Duodenal mucosa (tissue), 2 donors: ENCODE data around the gene MRPS35.

Experiments
- H3K27ac ChIP-seq: one replicate; pipeline ENCODE4 v1.7.0; 2013; ENCODE audit warnings: low read depth, low read length
- H3K27me3 ChIP-seq, 2 donors: one replicate each; pipeline ENCODE4 v1.7.0; 2013; ENCODE audit warnings: low read length in 2 of 2, control low read depth in 1 of 2; ENCODE audit not compliant: insufficient read depth in 2 of 2, control insufficient read depth in 1 of 2
- H3K36me3 ChIP-seq, 2 donors: one replicate each; pipeline ENCODE4 v1.7.0; 2013; ENCODE audit warnings: low read length in 2 of 2, control low read depth in 1 of 2; ENCODE audit not compliant: insufficient read depth in 2 of 2, control insufficient read depth in 1 of 2
- H3K4me1 ChIP-seq, 2 donors: one replicate each; pipeline ENCODE4 v1.7.0; 2013; ENCODE audit warnings: low read length in 2 of 2, control low read depth in 1 of 2; ENCODE audit not compliant: insufficient read depth in 2 of 2, control insufficient read depth in 1 of 2
- H3K4me3 ChIP-seq, 2 donors: one replicate each; pipeline ENCODE4 v1.7.0; 2013; ENCODE audit warnings: low read length in 2 of 2, low read depth in 1 of 2
- H3K9ac ChIP-seq, 2 donors: one replicate each; pipeline ENCODE4 v1.7.0; 2013; ENCODE audit warnings: low read length in 2 of 2, low read depth in 1 of 2
- H3K9me3 ChIP-seq, 2 donors: one replicate each; pipeline ENCODE4 v1.7.0; 2013; ENCODE audit warnings: low read length in 2 of 2, control low read depth in 1 of 2; ENCODE audit not compliant: control insufficient read depth in 1 of 2

MRPS35 gene

DNA sequence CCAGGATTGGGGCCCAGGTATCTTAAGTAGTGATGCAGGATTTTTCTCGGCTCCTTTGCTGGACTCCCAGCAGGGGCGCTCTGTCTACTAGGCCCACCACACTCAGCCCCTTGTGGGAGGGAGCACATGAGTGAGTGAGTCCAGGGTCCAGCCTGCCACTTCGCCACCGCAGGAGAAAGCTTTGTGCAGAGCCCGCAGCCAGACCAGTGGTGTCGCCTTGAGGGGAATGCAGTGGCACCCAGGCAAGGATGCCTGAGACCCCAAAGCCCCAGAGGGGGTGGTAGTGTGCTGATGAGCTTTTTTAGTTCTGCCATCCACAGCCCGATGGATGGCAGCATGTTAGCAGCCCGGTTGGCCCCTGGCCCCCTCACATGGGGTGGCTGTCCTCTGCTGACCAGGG is 5.4 kb upstream of the MRPS35 start:
- H3K9ac ChIP-seq = no peak overlapping the region
- H3K9me3 ChIP-seq = no peaks in the 10 kb centered on the region
- no peak overlapping the region for H3K4me3 ChIP-seq
- no peaks in the 10 kb centered on the region for H3K36me3 ChIP-seq
- H3K4me1 ChIP-seq = peaks cover 0 to 3% of the 10 kb centered on the region in 2 donors
- H3K27ac ChIP-seq = no peak overlapping the region
- H3K27me3 ChIP-seq = no peaks in the 10 kb centered on the region

GRCh38 chr12:27707216-27707615 is 3.4 kb upstream of the MRPS35 start:
- Histone ChIP-seq H3K9me3 (no peaks in the 10 kb centered on the region), H3K27me3 (no peaks in the 10 kb centered on the region), H3K27ac (no peak overlapping the region), H3K36me3 (no peaks in the 10 kb centered on the region), H3K4me3 (no peak overlapping the region), H3K9ac (no peak overlapping the region), H3K4me1 (peaks cover 10 to 11% of the 10 kb centered on the region in 2 donors)

DNA sequence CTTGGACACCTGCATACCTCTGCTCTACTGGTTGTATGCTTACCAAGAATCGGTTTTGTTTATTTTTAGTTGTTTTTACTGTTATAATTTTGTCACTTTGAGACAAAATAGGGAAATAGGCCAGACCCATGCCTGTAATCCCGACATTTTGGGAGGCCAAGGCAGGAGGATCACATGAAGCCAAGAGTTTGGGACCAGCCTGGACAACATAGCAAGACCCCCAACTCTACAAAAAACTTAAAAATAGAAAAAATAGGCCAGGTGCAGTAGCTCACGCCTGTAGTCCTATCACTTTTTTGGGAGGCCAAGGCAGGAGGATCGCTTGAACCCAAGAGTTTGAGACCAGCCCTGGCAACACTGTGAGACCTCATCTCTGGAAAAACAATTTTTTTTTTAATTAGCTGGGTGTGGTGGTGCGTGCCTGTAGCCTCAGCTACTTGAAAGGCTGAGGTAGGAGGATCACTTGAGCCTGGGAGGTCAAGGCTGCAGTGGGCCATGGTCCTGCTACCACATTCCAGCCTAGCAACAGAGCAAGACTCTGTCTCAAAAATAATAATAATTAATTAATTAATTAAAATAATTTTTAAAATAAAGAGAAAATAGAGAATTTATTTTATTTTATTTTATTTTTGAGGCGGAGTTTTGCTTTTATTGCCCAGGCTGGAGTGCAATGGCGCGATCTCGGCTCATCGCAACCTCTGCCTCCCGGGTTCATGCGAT is 1.3 kb upstream of the MRPS35 start:
- Histone ChIP-seq H3K4me3 (peak overlapping the region; percentile 89 to 100), H3K9ac (peak overlapping the region in 1 of 2 donors; percentile 96)

GRCh38 chr12:27709932-27710591 is 570 bp upstream of the MRPS35 start:
- Histone ChIP-seq H3K9ac (peak overlapping the region; percentile 96 to 98), H3K4me1 (peaks cover 10 to 11% of the 10 kb centered on the region in 2 donors), H3K9me3 (no peaks in the 10 kb centered on the region), H3K27ac (peak overlapping the region; percentile 76), H3K36me3 (peaks cover 0 to 7% of the 10 kb centered on the region in 2 donors), H3K27me3 (no peaks in the 10 kb centered on the region), H3K4me3 (peak overlapping the region; percentile 89 to 100)

More for the DNA sequence above, 1.3 kb upstream of the MRPS35 start:
- Histone ChIP-seq H3K27ac (no peak overlapping the region), H3K27me3 (no peaks in the 10 kb centered on the region), H3K36me3 (peaks cover 0 to 6% of the 10 kb centered on the region in 2 donors), H3K9me3 (no peaks in the 10 kb centered on the region), H3K4me1 (peaks cover 10 to 11% of the 10 kb centered on the region in 2 donors)

DNA sequence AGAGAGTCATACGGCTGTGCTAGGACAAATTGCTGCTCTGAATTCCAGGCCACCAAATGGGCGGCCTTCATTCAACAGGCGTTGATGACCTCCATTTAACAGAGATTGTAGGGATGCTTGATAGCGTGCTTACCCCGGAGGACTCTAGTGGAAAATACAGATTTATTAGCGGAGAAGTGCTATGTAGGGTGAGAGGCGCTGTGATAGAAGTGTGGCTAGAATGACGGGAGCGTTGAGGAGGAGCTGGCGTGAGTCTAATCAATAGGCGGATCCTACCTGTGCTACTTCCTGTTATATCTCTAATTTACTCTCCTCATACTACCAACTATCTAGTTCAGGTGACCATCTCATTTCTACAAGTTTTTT is 668 bp downstream of the MRPS35 start:
- Histone ChIP-seq H3K27ac (peak overlapping the region; percentile 46), H3K4me3 (peak overlapping the region; percentile 89 to 100), H3K9me3 (no peaks in the 10 kb centered on the region), H3K9ac (peak overlapping the region; percentile 96 to 98), H3K36me3 (peaks cover 0 to 13% of the 10 kb centered on the region in 2 donors), H3K4me1 (peaks cover 10 to 11% of the 10 kb centered on the region in 2 donors), H3K27me3 (no peaks in the 10 kb centered on the region)

DNA sequence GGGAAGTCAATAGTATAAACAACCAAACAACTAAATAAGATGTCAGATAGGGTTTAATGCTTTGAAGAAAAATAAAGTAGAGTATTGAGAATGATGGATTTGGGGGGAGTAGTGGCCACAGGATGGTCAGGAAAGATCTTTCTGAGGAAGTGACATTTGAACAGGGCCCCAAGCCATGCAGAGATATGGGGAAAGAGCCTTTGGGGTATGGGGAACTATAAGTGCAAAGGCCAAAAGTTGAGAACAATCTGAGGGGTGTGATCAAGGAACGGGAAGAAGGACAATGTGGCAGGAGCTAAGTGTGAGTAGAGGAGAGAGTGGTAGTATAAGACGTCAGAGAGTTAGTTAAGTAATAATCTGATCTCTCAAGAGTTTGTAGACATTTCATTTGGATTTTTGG is 1.3 kb downstream of the MRPS35 start:
- H3K36me3 ChIP-seq = peaks cover 0 to 19% of the 10 kb centered on the region in 2 donors
- H3K9ac ChIP-seq = no peak overlapping the region
- peaks cover 10 to 11% of the 10 kb centered on the region in 2 donors for H3K4me1 ChIP-seq
- no peak overlapping the region for H3K27ac ChIP-seq
- H3K9me3 ChIP-seq = no peaks in the 10 kb centered on the region
- H3K27me3 ChIP-seq = no peaks in the 10 kb centered on the region
- H3K4me3 ChIP-seq = peak overlapping the region; percentile 89 to 100

GRCh38 chr12:27723212-27723611 is 12.6 kb downstream of the MRPS35 start:
- no peak overlapping the region for H3K9ac ChIP-seq
- peaks cover 12 to 52% of the 10 kb centered on the region in 2 donors for H3K36me3 ChIP-seq
- no peaks in the 10 kb centered on the region for H3K27me3 ChIP-seq
- H3K9me3 ChIP-seq = no peaks in the 10 kb centered on the region
- H3K4me3 ChIP-seq = no peak overlapping the region
- no peaks in the 10 kb centered on the region for H3K4me1 ChIP-seq
- H3K27ac ChIP-seq = no peak overlapping the region

- H3K27ac ChIP-seq = no peak overlapping the region
- no peaks in the 10 kb centered on the region for H3K27me3 ChIP-seq
- no peak overlapping the region for H3K9ac ChIP-seq
- no peak overlapping the region for H3K4me3 ChIP-seq
- H3K9me3 ChIP-seq = no peaks in the 10 kb centered on the region
- H3K4me1 ChIP-seq = no peaks in the 10 kb centered on the region
- peaks cover 0 to 28% of the 10 kb centered on the region in 2 donors for H3K36me3 ChIP-seq
Observed at GRCh38 chr12:27730097-27730588, 19.5 kb downstream of the MRPS35 start.

- Histone ChIP-seq H3K9ac (no peak overlapping the region), H3K9me3 (no peaks in the 10 kb centered on the region), H3K4me3 (no peak overlapping the region), H3K4me1 (no peaks in the 10 kb centered on the region), H3K36me3 (peaks cover under 1 to 23% of the 10 kb centered on the region in 2 donors), H3K27me3 (no peaks in the 10 kb centered on the region), H3K27ac (no peak overlapping the region)
Observed at GRCh38 chr12:27732281-27732680, 21.6 kb downstream of the MRPS35 start.

DNA sequence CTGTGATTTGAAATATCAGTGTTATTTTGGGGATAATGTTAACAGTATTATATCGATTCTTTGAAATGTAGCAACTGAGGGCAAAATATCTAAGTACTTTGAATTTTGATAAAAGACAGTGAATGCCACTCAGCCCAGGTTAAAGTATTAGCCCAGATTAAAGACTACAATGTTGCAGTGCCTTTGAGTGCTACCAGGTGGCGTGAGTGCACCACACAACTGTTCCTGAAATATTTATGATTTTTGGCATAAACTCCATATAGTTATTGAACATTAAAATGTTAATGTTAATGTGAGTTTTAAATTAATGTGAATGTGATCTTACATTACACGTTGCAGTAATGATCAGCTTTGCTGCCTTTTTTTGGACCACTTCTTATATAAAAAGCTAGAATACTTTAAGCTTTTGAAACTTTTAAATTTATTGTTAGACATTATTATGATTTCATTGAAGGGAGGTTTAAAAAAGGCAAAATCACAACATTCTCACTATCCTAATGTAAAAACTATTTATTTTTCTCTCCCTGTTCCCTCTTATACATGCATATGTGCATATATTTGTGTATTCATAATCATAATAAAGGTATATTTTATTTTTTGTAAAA is 22.5 kb downstream of the MRPS35 start:
- Histone ChIP-seq H3K27me3 (no peaks in the 10 kb centered on the region), H3K9ac (no peak overlapping the region), H3K4me3 (no peak overlapping the region), H3K27ac (no peak overlapping the region), H3K36me3 (peaks cover 5 to 23% of the 10 kb centered on the region in 2 donors), H3K9me3 (no peaks in the 10 kb centered on the region), H3K4me1 (no peaks in the 10 kb centered on the region)
